Parathyroid adenoma (tissue), 2 donors: ENCODE measurements around the gene CDK5.

Experiments used
- H2AFZ ChIP-seq: fragments of 300-600 bp; sonication (generic); one replicate; pipeline ENCODE4 v1.7.0; 2017; ENCODE audit warnings: antibody characterized with exemption, mild to moderate bottlenecking
- H3K27ac ChIP-seq: fragments of 300-600 bp; sonication (generic); one replicate; pipeline ENCODE4 v1.7.0; 2017
- H3K27me3 ChIP-seq: fragments of 300-600 bp; sonication (generic); one replicate; pipeline ENCODE4 v1.7.0; 2017; ENCODE audit warnings: low read length; ENCODE audit not compliant: control insufficient read depth, insufficient read depth
- H3K36me3 ChIP-seq: fragments of 300-600 bp; sonication (generic); one replicate; pipeline ENCODE4 v1.7.0; 2017; ENCODE audit warnings: low read length; ENCODE audit not compliant: control insufficient read depth, insufficient read depth
- H3K4me1 ChIP-seq: fragments of 300-600 bp; sonication (generic); one replicate; pipeline ENCODE4 v1.7.0; 2017; ENCODE audit warnings: control low read depth
- H3K4me2 ChIP-seq: fragments of 300-600 bp; sonication (generic); one replicate; pipeline ENCODE4 v1.7.0; 2017; ENCODE audit warnings: low read length
- H3K4me3 ChIP-seq: fragments of 300-600 bp; sonication (generic); one replicate; pipeline ENCODE4 v1.7.0; 2017; ENCODE audit warnings: low read depth, low read length
- H3K79me2 ChIP-seq: fragments of 300-600 bp; sonication (generic); one replicate; pipeline ENCODE4 v1.7.0; 2017; ENCODE audit warnings: control low read depth
- H3K9ac ChIP-seq: fragments of 300-600 bp; sonication (generic); one replicate; pipeline ENCODE4 v1.7.0; 2017; ENCODE audit warnings: mild to moderate bottlenecking
- H3K9me3 ChIP-seq: fragments of 300-600 bp; sonication (generic); one replicate; pipeline ENCODE4 v1.7.0; 2017; ENCODE audit warnings: low read length; ENCODE audit not compliant: control insufficient read depth
- CTCF ChIP-seq: fragments of 300-600 bp; sonication (generic); IDR thresholded peaks from one replicate; pipeline ENCODE4 v1.7.0; 2017; ENCODE audit warnings: antibody characterized with exemption, mild to moderate bottlenecking
- donor health status: primary hyperparathyroidism.

The CDK5 gene

GRCh38 chr7:151087245-151088018, 29.7 kb upstream of the CDK5 start:
- Histone ChIP-seq H3K27ac (peak overlapping the region; percentile 87), H3K36me3 (no peaks in the 10 kb centered on the region), H3K4me2 (peak overlapping the region; percentile 97), H3K79me2 (peaks cover 48% of the 10 kb centered on the region), H3K9me3 (no peaks in the 10 kb centered on the region), H3K4me1 (peaks cover 38% of the 10 kb centered on the region), H3K27me3 (no peaks in the 10 kb centered on the region), H3K9ac (peak overlapping the region; percentile 82), H3K4me3 (peak overlapping the region; percentile 78), H2AFZ (peak overlapping the region; percentile 65)
- TF ChIP-seq CTCF, result no peak

GRCh38 chr7:151086802-151087244, 29.1 kb upstream of the CDK5 start:
- H3K36me3 ChIP-seq, result no peaks in the 10 kb centered on the region
- H3K9ac ChIP-seq, result peak overlapping the region; percentile 82
- no peaks in the 10 kb centered on the region for H3K9me3 ChIP-seq
- peaks cover 42% of the 10 kb centered on the region for H3K79me2 ChIP-seq
- H3K27ac ChIP-seq, result peak overlapping the region; percentile 87
- no peak for TF ChIP-seq CTCF
- H3K4me1 ChIP-seq, result peaks cover 43% of the 10 kb centered on the region
- H3K4me3 ChIP-seq, result peak overlapping the region; percentile 78
- H3K4me2 ChIP-seq, result peak overlapping the region; percentile 97
- peak overlapping the region; percentile 65 for H2AFZ ChIP-seq
- no peaks in the 10 kb centered on the region for H3K27me3 ChIP-seq

- Histone ChIP-seq H3K4me3 (peak within 1 kb of the TSS; percentile 78), H3K9me3 (no peaks in the 10 kb centered on the region), H3K79me2 (peaks cover 33% of the 10 kb centered on the region), H3K36me3 (no peaks in the 10 kb centered on the region), H3K27me3 (no peaks in the 10 kb centered on the region), H3K9ac (peak within 1 kb of the TSS; percentile 82), H2AFZ (peak within 1 kb of the TSS; percentile 71), H3K4me1 (peaks cover 44% of the 10 kb centered on the region), H3K27ac (peak within 1 kb of the TSS; percentile 87), H3K4me2 (peak within 1 kb of the TSS; percentile 97)
- no peak for TF ChIP-seq CTCF
Observed at GRCh38 chr7:151085691-151086620, 28.3 kb upstream of the CDK5 start, which contains the start of gene AGAP3. Gene AGAP3, plus strand, starts transcription at chr7:151086475. Its CDS starts 267 bp downstream, at chr7:151086742.

GRCh38 chr7:151085329-151085690, 27.6 kb upstream of the CDK5 start:
- Histone ChIP-seq H3K27me3 (no peaks in the 10 kb centered on the region), H3K79me2 (peaks cover 29% of the 10 kb centered on the region), H3K36me3 (no peaks in the 10 kb centered on the region), H3K9me3 (no peaks in the 10 kb centered on the region), H3K4me1 (peaks cover 44% of the 10 kb centered on the region), H3K27ac (peak overlapping the region; percentile 81), H2AFZ (peak overlapping the region; percentile 71), H3K9ac (no peak overlapping the region), H3K4me3 (peak overlapping the region; percentile 62), H3K4me2 (peak overlapping the region; percentile 66)
- TF ChIP-seq CTCF, result no peak
